ENCODE results near the gene VENTX. TPM values are rescaled to one million over a fixed set of nuclear protein-coding genes. Genes with fewer than 3 reads are reported as not detected.

VENTX gene
- total and polyA plus RNA-seq, 2 experiments from 2014 or later: not detected

- Histone ChIP-seq H3K4me3 (no peak overlapping the region), H3K27me3 (replicated peaks; ENCODE audit: insufficient read depth) (no peaks in the 10 kb centered on the region; the same call in 1 of the 2 replicates), H3K36me3 (ENCODE audit: low read depth) (no peaks in the 10 kb centered on the region), H2AFZ (no peak overlapping the region), H3K9me3 (ENCODE audit: low read depth) (no peaks in the 10 kb centered on the region), H3K9ac (no peak overlapping the region), H3K4me2 (ENCODE audit: unreplicated experiment) (no peak overlapping the region), H4K20me1 (ENCODE audit: insufficient read depth) (no peaks in the 10 kb centered on the region), H3K79me2 (ENCODE audit: insufficient read depth) (no peaks in the 10 kb centered on the region), H3K4me1 (ENCODE audit: insufficient read depth) (no peaks in the 10 kb centered on the region), H3F3A (ENCODE audit: insufficient read depth) (no peaks in the 10 kb centered on the region), H3K27ac (no peak overlapping the region), H3K9me2 (ENCODE audit: insufficient read depth) (no peaks in the 10 kb centered on the region)
- TF ChIP-seq EZH2 (IDR thresholded peaks at IDR 0.05; ENCODE audit: insufficient read depth, poor library complexity, severe bottlenecking): no peak
- TF ChIP-seq EZH2phosphoT487 (IDR thresholded peaks at IDR 0.05; ENCODE audit: insufficient read depth, low read depth): no peak
- in situ Hi-C loops (cut with MboI): no loop called here
- WGBS, 2 experiments (ENCODE audit: low coverage in 1 of 2, low lambda C conversion rate in 2 of 2, missing lambda C conversion rate in 2 of 2): 56 to 64% methylated on average over 31 to 32 of the region's 32 CpGs
- DNase-seq: no peak
These were observed 23.8 kb upstream of the VENTX start for GRCh38 chr10:133213641-133214467.

GRCh38 chr10:133214468-133215410, 22.9 kb upstream of the VENTX start:
- H3F3A ChIP-seq (ENCODE audit: insufficient read depth): no peaks in the 10 kb centered on the region
- no peaks in the 10 kb centered on the region for H3K4me1 ChIP-seq (ENCODE audit: insufficient read depth)
- no peaks in the 10 kb centered on the region for H3K79me2 ChIP-seq (ENCODE audit: insufficient read depth)
- DNase-seq: no peak
- in situ Hi-C loops (cut with MboI): no loop called here
- H3K9me3 ChIP-seq (ENCODE audit: low read depth): no peaks in the 10 kb centered on the region
- no peak overlapping the region for H3K27ac ChIP-seq
- H2AFZ ChIP-seq: no peak overlapping the region
- no peaks in the 10 kb centered on the region for H3K36me3 ChIP-seq (ENCODE audit: low read depth)
- H3K4me2 ChIP-seq (ENCODE audit: unreplicated experiment): no peak overlapping the region
- no peak overlapping the region for H3K4me3 ChIP-seq
- TF ChIP-seq EZH2 (IDR thresholded peaks at IDR 0.05; ENCODE audit: insufficient read depth, poor library complexity, severe bottlenecking) (no peak), EZH2phosphoT487 (IDR thresholded peaks at IDR 0.05; ENCODE audit: insufficient read depth, low read depth) (no peak)
- H4K20me1 ChIP-seq (ENCODE audit: insufficient read depth): no peaks in the 10 kb centered on the region
- no peak overlapping the region for H3K9ac ChIP-seq
- H3K9me2 ChIP-seq (ENCODE audit: insufficient read depth): no peaks in the 10 kb centered on the region
- WGBS, 2 experiments (ENCODE audit: low coverage in 1 of 2, low lambda C conversion rate in 2 of 2, missing lambda C conversion rate in 2 of 2): 56 to 63% methylated on average over 24 to 27 of the region's 28 CpGs
- no peaks in the 10 kb centered on the region; the same call in 1 of the 2 replicates for H3K27me3 ChIP-seq (replicated peaks; ENCODE audit: insufficient read depth)

- in situ Hi-C loops (cut with MboI): no loop called here
- TF ChIP-seq EZH2 (IDR thresholded peaks at IDR 0.05; ENCODE audit: insufficient read depth, poor library complexity, severe bottlenecking) (no peak), EZH2phosphoT487 (IDR thresholded peaks at IDR 0.05; ENCODE audit: insufficient read depth, low read depth) (no peak)
- no peaks in the 10 kb centered on the region for H3K9me3 ChIP-seq (ENCODE audit: low read depth)
- no peak overlapping the region for H3K4me2 ChIP-seq (ENCODE audit: unreplicated experiment)
- H3K9me2 ChIP-seq (ENCODE audit: insufficient read depth): no peaks in the 10 kb centered on the region
- H3K36me3 ChIP-seq (ENCODE audit: low read depth): no peaks in the 10 kb centered on the region
- no peak overlapping the region for H3K4me3 ChIP-seq
- H2AFZ ChIP-seq: no peak overlapping the region
- no peak overlapping the region for H3K9ac ChIP-seq
- WGBS, 2 experiments (ENCODE audit: low coverage in 1 of 2, low lambda C conversion rate in 2 of 2, missing lambda C conversion rate in 2 of 2): 78 to 86% methylated on average over 20 to 23 of the region's 27 CpGs
- no peaks in the 10 kb centered on the region; the same call in 1 of the 2 replicates for H3K27me3 ChIP-seq (replicated peaks; ENCODE audit: insufficient read depth)
- no peak for DNase-seq
- H4K20me1 ChIP-seq (ENCODE audit: insufficient read depth): no peaks in the 10 kb centered on the region
- H3K27ac ChIP-seq: no peak overlapping the region
- H3F3A ChIP-seq (ENCODE audit: insufficient read depth): no peaks in the 10 kb centered on the region
- H3K4me1 ChIP-seq (ENCODE audit: insufficient read depth): no peaks in the 10 kb centered on the region
- H3K79me2 ChIP-seq (ENCODE audit: insufficient read depth): no peaks in the 10 kb centered on the region
These were observed 22.1 kb upstream of the VENTX start for GRCh38 chr10:133215586-133215985.

GRCh38 chr10:133216776-133217175, 20.9 kb upstream of the VENTX start:
- Histone ChIP-seq H3K27ac (no peak overlapping the region), H2AFZ (no peak overlapping the region), H3K36me3 (ENCODE audit: low read depth) (no peaks in the 10 kb centered on the region), H3K9me2 (ENCODE audit: insufficient read depth) (no peaks in the 10 kb centered on the region), H3F3A (ENCODE audit: insufficient read depth) (no peaks in the 10 kb centered on the region), H3K4me1 (ENCODE audit: insufficient read depth) (no peaks in the 10 kb centered on the region), H3K9me3 (ENCODE audit: low read depth) (no peaks in the 10 kb centered on the region), H3K27me3 (replicated peaks; ENCODE audit: insufficient read depth) (no peaks in the 10 kb centered on the region; the same call in none of the 2 replicates), H3K9ac (no peak overlapping the region), H3K4me2 (ENCODE audit: unreplicated experiment) (no peak overlapping the region), H3K79me2 (ENCODE audit: insufficient read depth) (no peaks in the 10 kb centered on the region), H3K4me3 (no peak overlapping the region), H4K20me1 (ENCODE audit: insufficient read depth) (no peaks in the 10 kb centered on the region)
- 52 to 54% methylated on average over 26 of the region's 26 CpGs for WGBS, 2 experiments (ENCODE audit: low coverage in 1 of 2, low lambda C conversion rate in 2 of 2, missing lambda C conversion rate in 2 of 2)
- DNase-seq: no peak
- TF ChIP-seq EZH2 (IDR thresholded peaks at IDR 0.05; ENCODE audit: insufficient read depth, poor library complexity, severe bottlenecking): no peak
- TF ChIP-seq EZH2phosphoT487 (IDR thresholded peaks at IDR 0.05; ENCODE audit: insufficient read depth, low read depth): no peak
- in situ Hi-C loops (cut with MboI): no loop called here

Data from GM23248 (cell line).